Endodermal cell (in vitro differentiated cells): ENCODE data around the gene FBXL17. TPM values are rescaled to one million over a fixed set of nuclear protein-coding genes. Genes with fewer than 3 reads are reported as not detected.

Experiments used
- DNase-seq: peaks from one replicate; pipeline ENCODE4 v3.0.0-alpha.2; 2017
- H3K27ac ChIP-seq: 2 replicates; pipeline ENCODE4 v1.5.1; 2013; ENCODE audit warnings: mild to moderate bottlenecking, low read depth, low read length, moderate library complexity
- H3K27me3 ChIP-seq: 2 replicates; pipeline ENCODE4 v1.6.1; 2013; ENCODE audit warnings: mild to moderate bottlenecking, low read length, moderate library complexity; ENCODE audit not compliant: insufficient read depth, control insufficient read depth, poor library complexity, severe bottlenecking
- H3K36me3 ChIP-seq: 2 replicates; pipeline ENCODE4 v1.7.0; 2013; ENCODE audit warnings: mild to moderate bottlenecking, low read length, moderate library complexity; ENCODE audit not compliant: control insufficient read depth, insufficient read depth
- H3K4me1 ChIP-seq: one replicate; pipeline ENCODE4 v1.7.0; 2013; ENCODE audit warnings: low read length; ENCODE audit not compliant: control insufficient read depth, insufficient read depth
- H3K4me3 ChIP-seq: 2 replicates; pipeline ENCODE4 v1.5.1; 2013; ENCODE audit warnings: mild to moderate bottlenecking, low read length, moderate library complexity
- H3K9ac ChIP-seq: 2 replicates; pipeline ENCODE4 v1.6.1; 2013; ENCODE audit warnings: mild to moderate bottlenecking, low read length, moderate library complexity; ENCODE audit not compliant: poor library complexity, severe bottlenecking; ENCODE audit errors: extremely low read depth
- H3K9me3 ChIP-seq: 2 replicates; pipeline ENCODE4 v1.6.1; 2013; ENCODE audit warnings: mild to moderate bottlenecking, low read length, moderate library complexity; ENCODE audit not compliant: control insufficient read depth
- H3K27ac Mint-ChIP-seq: 2 replicates; pipeline ENCODE4 v1.8.0; 2020; ENCODE audit warnings: mixed read lengths
- H3K27me3 Mint-ChIP-seq: 2 replicates; pipeline ENCODE4 v1.8.0; 2021; ENCODE audit warnings: mild to moderate bottlenecking, mixed read lengths; ENCODE audit not compliant: insufficient read depth
- H3K36me3 Mint-ChIP-seq: 2 replicates; pipeline ENCODE4 v1.8.0; 2020; ENCODE audit warnings: low read depth, mixed read lengths
- H3K4me1 Mint-ChIP-seq: 2 replicates; pipeline ENCODE4 v1.8.0; 2020; ENCODE audit warnings: mixed read lengths
- H3K4me3 Mint-ChIP-seq: 2 replicates; pipeline ENCODE4 v1.8.0; 2020; ENCODE audit warnings: mild to moderate bottlenecking, moderate library complexity, mixed read lengths
- H3K9me3 Mint-ChIP-seq: 2 replicates; pipeline ENCODE4 v1.8.0; 2020; ENCODE audit warnings: mild to moderate bottlenecking, mixed read lengths
- WGBS, 2 experiments: methylation state at CpG; one replicate each; pipeline versions ENCODE4 v1.1.5 to v1.1.7; 2013; ENCODE audit warnings: missing lambda C conversion rate in 2 of 2, mixed read lengths in 1 of 2; ENCODE audit not compliant: insufficient coverage in 1 of 2, insufficient read length in 1 of 2; 5-methylcytosine and 5-hydroxymethylcytosine counted together
- total RNA-seq, 2 donors: library from RNA; stranded (reverse); fragmentation: NEBNext Ultra II Directional in 1 of 2; extraction: Animal tissue kit (Norgen Biotek cat#: 25700) in 1 of 2; gene quantifications; 2 replicates in 1 of 2; 3 replicates in 1 of 2; pipeline ENCODE4 v1.2.1, GENCODE V29; 2021
- TF ChIP-seq, protein P1 (sequence below): fragments of 200-600 bp; sonication (generic); conservative IDR thresholded peaks from 2 replicates; pipeline ENCODE4 v1.5.0; 2021; ENCODE audit warnings: antibody characterized with exemption, mild to moderate bottlenecking

FBXL17 gene
- total RNA-seq, 2 donors from 2014 or later, result 7.4 to 8.6 TPM

GRCh38 chr5:108113950-108114349 lies 267.9 kb downstream of the FBXL17 start:
- Mint-ChIP-seq H3K4me3 (no peak overlapping the region), H3K36me3 (peaks cover 4% of the 10 kb centered on the region), H3K4me1 (peaks cover 12% of the 10 kb centered on the region), H3K9me3 (peaks cover 4% of the 10 kb centered on the region), H3K27ac (no peak overlapping the region), H3K27me3 (no peaks in the 10 kb centered on the region)
- Histone ChIP-seq H3K4me3 (no peak overlapping the region), H3K9me3 (no peaks in the 10 kb centered on the region), H3K4me1 (no peaks in the 10 kb centered on the region), H3K27me3 (no peaks in the 10 kb centered on the region), H3K27ac (no peak overlapping the region), H3K36me3 (no peaks in the 10 kb centered on the region), H3K9ac (no peak overlapping the region)
- WGBS, 2 experiments, result 100% methylated on average over 2 of the region's 2 CpGs; no CpG with 5 or more reads in 1 of the 2 experiments
- TF ChIP-seq, protein P1, sequence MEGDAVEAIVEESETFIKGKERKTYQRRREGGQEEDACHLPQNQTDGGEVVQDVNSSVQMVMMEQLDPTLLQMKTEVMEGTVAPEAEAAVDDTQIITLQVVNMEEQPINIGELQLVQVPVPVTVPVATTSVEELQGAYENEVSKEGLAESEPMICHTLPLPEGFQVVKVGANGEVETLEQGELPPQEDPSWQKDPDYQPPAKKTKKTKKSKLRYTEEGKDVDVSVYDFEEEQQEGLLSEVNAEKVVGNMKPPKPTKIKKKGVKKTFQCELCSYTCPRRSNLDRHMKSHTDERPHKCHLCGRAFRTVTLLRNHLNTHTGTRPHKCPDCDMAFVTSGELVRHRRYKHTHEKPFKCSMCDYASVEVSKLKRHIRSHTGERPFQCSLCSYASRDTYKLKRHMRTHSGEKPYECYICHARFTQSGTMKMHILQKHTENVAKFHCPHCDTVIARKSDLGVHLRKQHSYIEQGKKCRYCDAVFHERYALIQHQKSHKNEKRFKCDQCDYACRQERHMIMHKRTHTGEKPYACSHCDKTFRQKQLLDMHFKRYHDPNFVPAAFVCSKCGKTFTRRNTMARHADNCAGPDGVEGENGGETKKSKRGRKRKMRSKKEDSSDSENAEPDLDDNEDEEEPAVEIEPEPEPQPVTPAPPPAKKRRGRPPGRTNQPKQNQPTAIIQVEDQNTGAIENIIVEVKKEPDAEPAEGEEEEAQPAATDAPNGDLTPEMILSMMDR, result no peak
- no peak for DNase-seq

DNA sequence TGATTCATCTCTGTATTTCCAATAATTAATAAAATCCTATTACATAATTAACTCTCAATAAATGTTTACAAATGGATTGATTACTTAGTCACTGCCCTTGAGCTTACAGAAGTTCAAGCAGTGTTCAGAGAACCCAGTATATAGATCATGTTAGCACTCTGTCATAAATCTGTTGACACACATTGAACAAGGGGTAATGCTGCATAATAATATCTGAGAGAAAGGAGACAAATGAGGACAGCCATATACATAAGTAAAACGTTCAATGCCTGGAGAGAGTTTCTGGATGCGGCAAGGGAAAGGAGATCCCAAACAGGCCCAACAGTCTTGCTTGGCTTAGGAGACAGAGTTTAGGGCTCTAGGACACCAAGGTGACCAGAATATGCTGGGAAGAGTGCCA lies 270.2 kb downstream of the FBXL17 start:
- peaks cover 4% of the 10 kb centered on the region for H3K9me3 Mint-ChIP-seq
- no peaks in the 10 kb centered on the region for H3K4me1 ChIP-seq
- no peaks in the 10 kb centered on the region for H3K36me3 ChIP-seq
- no peak overlapping the region for H3K9ac ChIP-seq
- 93 to 100% methylated on average over 2 of the region's 2 CpGs for WGBS, 2 experiments
- peaks cover 12% of the 10 kb centered on the region for H3K4me1 Mint-ChIP-seq
- H3K27ac Mint-ChIP-seq, result no peak overlapping the region
- DNase-seq, result no peak
- no peaks in the 10 kb centered on the region for H3K9me3 ChIP-seq
- TF ChIP-seq, protein P1, result no peak
- peaks cover 4% of the 10 kb centered on the region for H3K36me3 Mint-ChIP-seq
- no peaks in the 10 kb centered on the region for H3K27me3 ChIP-seq
- no peaks in the 10 kb centered on the region for H3K27me3 Mint-ChIP-seq
- no peak overlapping the region for H3K27ac ChIP-seq
- no peak overlapping the region for H3K4me3 Mint-ChIP-seq
- no peak overlapping the region for H3K4me3 ChIP-seq

DNA sequence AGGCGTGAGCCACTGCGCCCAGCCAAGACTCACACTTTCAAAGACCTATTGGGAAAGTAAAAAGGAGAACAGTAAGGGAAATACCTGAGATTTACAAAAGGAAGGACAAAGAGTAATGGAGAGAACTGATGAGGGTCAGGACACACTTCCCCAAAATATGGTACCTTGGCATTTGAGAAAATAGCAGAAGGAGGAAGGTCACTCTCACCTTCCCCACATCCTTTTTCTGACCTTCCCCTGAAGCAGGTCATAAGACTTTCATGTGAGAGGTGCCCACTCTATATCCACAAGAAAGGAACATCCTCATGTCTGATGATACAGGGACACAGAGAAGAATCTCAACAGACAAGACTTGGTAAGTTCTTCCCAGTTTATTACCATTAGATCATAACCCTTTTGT lies 272.8 kb downstream of the FBXL17 start:
- Mint-ChIP-seq H3K27me3 (no peaks in the 10 kb centered on the region), H3K27ac (no peak overlapping the region), H3K4me3 (no peak overlapping the region), H3K36me3 (peaks cover 8% of the 10 kb centered on the region), H3K4me1 (peaks cover 2% of the 10 kb centered on the region), H3K9me3 (peaks cover 4% of the 10 kb centered on the region)
- H3K27ac ChIP-seq, result no peak overlapping the region
- no peaks in the 10 kb centered on the region for H3K27me3 ChIP-seq
- TF ChIP-seq, protein P1, result no peak
- no peaks in the 10 kb centered on the region for H3K9me3 ChIP-seq
- H3K36me3 ChIP-seq, result no peaks in the 10 kb centered on the region
- no peak for DNase-seq
- no peak overlapping the region for H3K4me3 ChIP-seq
- no peaks in the 10 kb centered on the region for H3K4me1 ChIP-seq
- 100% methylated on average over 2 of the region's 2 CpGs; no CpG with 5 or more reads in 1 of the 2 experiments for WGBS, 2 experiments
- no peak overlapping the region for H3K9ac ChIP-seq
